ENCODE results near the gene ZRANB3. TPM values are rescaled to one million over a fixed set of nuclear protein-coding genes. Genes with fewer than 3 reads are reported as not detected.

ZRANB3 gene
- total RNA-seq, 1 experiment from 2014 or later = 12.0 TPM

- Histone ChIP-seq H3K4me2 (ENCODE audit: low read length) (no peak overlapping the region), H3K27me3 (ENCODE audit: insufficient read depth, low read length) (no peaks in the 10 kb centered on the region), H3K79me2 (ENCODE audit: insufficient read depth, low read length) (no peaks in the 10 kb centered on the region; the same call in 1 of the 2 replicates), H4K20me1 (ENCODE audit: insufficient read depth) (no peaks in the 10 kb centered on the region), H3K4me1 (ENCODE audit: control insufficient read depth in 1 of 2, insufficient read depth in 2 of 2, low read length in 2 of 2) (no peaks in the 10 kb centered on the region), H3K4me3 (replicated peaks in 1 of 2; ENCODE audit: low read depth in 1 of 2, low read length in 2 of 2) (no peak overlapping the region), H3K36me3 (ENCODE audit: control insufficient read depth in 1 of 2, insufficient read depth in 2 of 2, low read length in 2 of 2) (no peaks in the 10 kb centered on the region; a peak in 1 of 4 replicates), H2AFZ (ENCODE audit: low read depth, low read length, poor library complexity, severe bottlenecking) (no peak overlapping the region), H3K9ac (ENCODE audit: low read length) (no peak overlapping the region), H3K9me3 (ENCODE audit: control insufficient read depth in 1 of 2, insufficient read depth in 1 of 2, low read depth in 1 of 2, low read length in 2 of 2) (no peaks in the 10 kb centered on the region), H3K27ac (ENCODE audit: low read depth, low read length) (no peak overlapping the region), H3K9me2 (ENCODE audit: insufficient read depth) (no peaks in the 10 kb centered on the region)
- BruUV-seq (replicated peaks) = no TSS peak
- POLR2A ChIA-PET = no interaction called here
- CTCF ChIA-PET = no interaction called here
- intact Hi-C loops (cut with micrococcal nuclease) = no loop called here
- ATAC-seq (no peak), DNase-seq (ENCODE audit: low read depth, low spot score) (no peak)
- RAD21 ChIA-PET (ENCODE audit: low non-redundant PET in 1 of 2, low total read pairs in 2 of 2, uncharacterized antibody in 2 of 2, unreplicated experiment in 2 of 2) = interaction anchor here in 1 of 2 experiments (0.6 kb wide), 1 partner anchor 647 kb away, joined by 8 read pairs; no protein-coding TSS in a partner anchor
- TF ChIP-seq SIN3A (IDR thresholded peaks at IDR 0.05; ENCODE audit: low read depth) (no peak), ZFX (IDR thresholded peaks at IDR 0.05) (no peak), EGR1 (IDR thresholded peaks at IDR 0.05; ENCODE audit: low read depth) (no peak), TCF7L2 (IDR thresholded peaks at IDR 0.05; ENCODE audit: borderline replicate concordance, extremely low read depth, insufficient read depth, insufficient read length) (no peak), SRF (IDR thresholded peaks at IDR 0.05; ENCODE audit: low read depth) (no peak), MAX (IDR thresholded peaks at IDR 0.05) (no peak), SP1 (IDR thresholded peaks at IDR 0.05; ENCODE audit: low read depth) (no peak)
Measured at GRCh38 chr2:135094508-135094907, 436.5 kb downstream of the ZRANB3 start.

GRCh38 chr2:135093670-135094330 is 437.2 kb downstream of the ZRANB3 start:
- Histone ChIP-seq H3K4me1 (ENCODE audit: control insufficient read depth in 1 of 2, insufficient read depth in 2 of 2, low read length in 2 of 2) (no peaks in the 10 kb centered on the region), H3K9me2 (ENCODE audit: insufficient read depth) (no peaks in the 10 kb centered on the region), H3K79me2 (ENCODE audit: insufficient read depth, low read length) (no peaks in the 10 kb centered on the region; the same call in 1 of the 2 replicates), H3K4me3 (replicated peaks in 1 of 2; ENCODE audit: low read depth in 1 of 2, low read length in 2 of 2) (no peak overlapping the region), H3K9me3 (ENCODE audit: control insufficient read depth in 1 of 2, insufficient read depth in 1 of 2, low read depth in 1 of 2, low read length in 2 of 2) (no peaks in the 10 kb centered on the region), H3K27ac (ENCODE audit: low read depth, low read length) (no peak overlapping the region), H3K27me3 (ENCODE audit: insufficient read depth, low read length) (no peaks in the 10 kb centered on the region), H3K36me3 (ENCODE audit: control insufficient read depth in 1 of 2, insufficient read depth in 2 of 2, low read length in 2 of 2) (no peaks in the 10 kb centered on the region; a peak in 1 of 4 replicates), H4K20me1 (ENCODE audit: insufficient read depth) (no peaks in the 10 kb centered on the region), H3K9ac (ENCODE audit: low read length) (no peak overlapping the region), H2AFZ (ENCODE audit: low read depth, low read length, poor library complexity, severe bottlenecking) (no peak overlapping the region), H3K4me2 (ENCODE audit: low read length) (no peak overlapping the region)
- ChIA-PET RAD21 (ENCODE audit: low non-redundant PET in 1 of 2, low total read pairs in 2 of 2, uncharacterized antibody in 2 of 2, unreplicated experiment in 2 of 2) (no interaction called here), POLR2A (no interaction called here), CTCF (no interaction called here)
- BruUV-seq (replicated peaks) = no TSS peak
- ATAC-seq (no peak), DNase-seq (ENCODE audit: low read depth, low spot score) (no peak)
- intact Hi-C loops (cut with micrococcal nuclease) = no loop called here
- TF ChIP-seq ATF3 (IDR thresholded peaks at IDR 0.05) (no peak), EGR1 (IDR thresholded peaks at IDR 0.05; ENCODE audit: low read depth) (no peak), CTCF (IDR thresholded peaks at IDR 0.05 in 2 of 3, conservative IDR thresholded peaks at IDR 0.05 in 1 of 3; ENCODE audit: borderline replicate concordance in 1 of 3, insufficient read depth in 1 of 3, low read depth in 2 of 3, low read length in 2 of 3) (no peak), EZH2phosphoT487 (IDR thresholded peaks at IDR 0.05; ENCODE audit: borderline replicate concordance) (no peak), MAX (IDR thresholded peaks at IDR 0.05) (no peak), ZNF274 (IDR thresholded peaks at IDR 0.05; ENCODE audit: low read depth, low read length) (no peak), POLR2A (IDR thresholded peaks at IDR 0.05; ENCODE audit: borderline replicate concordance, extremely low read depth, insufficient read depth, insufficient read length) (no peak), YY1 (IDR thresholded peaks at IDR 0.05; ENCODE audit: extremely low read depth, insufficient replicate concordance, low read depth, low read length) (no peak), SP1 (IDR thresholded peaks at IDR 0.05; ENCODE audit: low read depth) (no peak), JUND (IDR thresholded peaks at IDR 0.05) (no peak), POLR2AphosphoS5 (IDR thresholded peaks at IDR 0.05; ENCODE audit: low read depth, low read length) (no peak), EZH2 (IDR thresholded peaks at IDR 0.05) (no peak), CBX3 (IDR thresholded peaks at IDR 0.05; ENCODE audit: low read depth) (no peak), RAD21 (IDR thresholded peaks at IDR 0.05; ENCODE audit: low read depth) (no peak), ZFX (IDR thresholded peaks at IDR 0.05) (no peak), SIN3A (IDR thresholded peaks at IDR 0.05; ENCODE audit: low read depth) (no peak), SRF (IDR thresholded peaks at IDR 0.05; ENCODE audit: low read depth) (no peak)

Measured in HCT116 (cell line).